ENCODE results near the gene KRTAP10-8.

DNA sequence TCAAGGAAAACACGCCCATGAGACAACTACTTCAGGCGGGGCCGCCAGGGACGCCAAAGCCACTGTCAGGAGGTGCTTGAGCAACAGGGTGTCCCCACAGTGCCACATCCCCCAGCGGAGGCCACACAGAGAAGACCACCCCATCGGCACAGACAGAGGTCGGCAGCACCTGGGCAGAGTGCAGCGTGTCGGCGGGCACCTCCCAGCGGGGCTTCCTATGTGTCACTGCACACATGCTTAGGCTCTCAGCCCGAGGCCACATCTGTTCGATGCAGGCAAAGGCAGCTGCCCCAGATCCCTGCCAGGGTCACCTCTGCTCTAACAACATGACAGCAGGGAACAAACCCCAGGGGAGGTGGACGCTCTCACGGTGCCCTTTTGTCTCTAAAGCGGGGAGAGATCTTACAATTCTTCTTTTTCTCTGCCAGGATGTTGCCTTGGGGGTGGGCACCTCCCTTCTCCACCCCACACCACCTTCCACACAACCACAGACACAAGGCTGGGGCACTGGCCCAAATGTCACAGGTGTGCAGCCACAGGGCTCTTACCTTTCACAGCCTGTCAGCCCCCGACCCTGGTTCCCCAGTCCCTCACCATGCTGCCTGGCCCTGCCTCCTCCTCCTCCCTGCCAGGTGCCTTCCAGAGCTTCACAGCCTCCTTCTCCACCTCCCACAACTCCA is 4.2 kb downstream of the KRTAP10-8 start:
- TF ChIP-seq GATA2 (IDR thresholded peaks at IDR 0.05; ENCODE audit: low read depth, low read length) (no peak), GATA3 (IDR thresholded peaks at IDR 0.05; ENCODE audit: low read depth, low read length) (no peak)
